GM19395 (cell line): ENCODE data around the gene YWHAE.
"Not testable (repeated sequence)": the region's sequence is repeated elsewhere in the genome, so short reads cannot be mapped to it uniquely, and the experiment has no call there.

Experiments used
- ATAC-seq: cut with Tn5 transposase; IDR thresholded peaks from one replicate; pipeline ENCODE4 v1.9.1; 2021; ENCODE audit warnings: mild to moderate bottlenecking, moderate library complexity; ENCODE audit not compliant: unreplicated experiment

Gene YWHAE

DNA sequence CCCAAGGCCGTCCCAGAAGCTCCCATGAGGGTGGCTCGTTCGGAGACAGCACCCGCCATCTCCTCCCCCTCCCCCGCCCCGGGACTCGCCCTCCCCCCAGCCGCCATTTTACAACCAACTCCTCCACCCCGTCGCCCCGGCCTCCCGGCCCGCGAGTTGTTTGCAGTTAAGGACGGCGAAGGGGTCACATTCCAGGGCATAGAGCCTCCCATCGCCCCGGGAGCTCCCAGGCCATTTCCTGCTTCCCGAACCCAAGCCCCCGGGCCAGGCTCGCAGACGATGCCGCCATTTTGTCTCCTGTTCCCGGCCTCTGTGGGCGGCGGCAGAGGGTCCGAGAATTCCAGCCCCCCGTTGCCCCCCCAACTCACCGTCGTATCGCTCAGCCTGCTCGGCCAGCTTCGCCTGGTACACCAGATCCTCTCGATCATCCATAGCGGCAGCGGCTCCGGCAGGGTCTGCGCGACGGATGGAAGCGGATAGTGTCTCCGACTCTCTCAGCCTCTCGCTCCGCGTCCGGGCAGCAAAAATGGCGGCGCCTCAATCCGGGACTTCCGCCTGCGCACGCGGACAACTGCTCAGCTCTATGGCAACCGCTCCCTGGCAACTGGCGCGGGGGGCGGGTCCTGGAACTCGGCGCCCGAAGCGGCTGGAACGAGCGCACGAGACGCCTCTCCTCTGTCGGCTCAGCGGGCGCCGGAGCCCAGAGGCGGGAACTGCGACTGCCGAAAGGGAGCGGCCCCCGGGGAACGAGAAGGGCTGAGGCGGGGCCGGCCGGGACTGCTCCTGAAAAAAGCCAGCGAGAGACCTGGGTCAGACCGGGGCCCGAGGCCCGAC lies at the start of gene YWHAE:
YWHAE (minus strand) TSS at position 544 of the 834 bp plus-strand sequence; CDS start at position 432, 112 bp downstream.
- peak; percentile 78 for ATAC-seq

- no peak for ATAC-seq
Observed at GRCh38 chr17:1449412-1449967, 49.5 kb upstream of the YWHAE start.

DNA sequence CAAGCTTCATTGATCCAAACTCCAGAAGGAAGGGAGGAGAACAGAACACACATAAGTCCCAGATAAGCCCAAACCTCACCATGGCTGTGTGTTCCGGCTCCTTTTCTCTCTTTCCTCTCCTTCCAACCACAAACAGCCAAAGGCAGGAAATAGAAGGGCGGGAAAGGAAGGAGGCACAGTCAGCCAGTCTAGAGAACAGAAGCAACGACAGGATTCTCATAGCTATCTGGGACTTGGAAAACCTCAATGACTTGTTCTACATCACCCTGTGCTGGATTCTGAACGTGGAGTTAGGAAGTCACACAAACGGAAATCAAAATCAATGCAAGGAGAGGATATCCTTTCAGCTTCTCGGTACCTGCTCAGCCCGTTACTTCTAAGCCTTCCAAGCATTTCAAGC lies 47.0 kb upstream of the YWHAE start:
- ATAC-seq, result no peak

- no peak for ATAC-seq
Observed at GRCh38 chr17:1446201-1446600, 46.2 kb upstream of the YWHAE start.

GRCh38 chr17:1445695-1446094 lies 45.7 kb upstream of the YWHAE start:
- not testable (repeated sequence) for ATAC-seq

GRCh38 chr17:1442721-1443120 lies 42.7 kb upstream of the YWHAE start:
- not testable (repeated sequence) for ATAC-seq

- no peak for ATAC-seq
Observed at GRCh38 chr17:1442187-1442586, 42.2 kb upstream of the YWHAE start.

DNA sequence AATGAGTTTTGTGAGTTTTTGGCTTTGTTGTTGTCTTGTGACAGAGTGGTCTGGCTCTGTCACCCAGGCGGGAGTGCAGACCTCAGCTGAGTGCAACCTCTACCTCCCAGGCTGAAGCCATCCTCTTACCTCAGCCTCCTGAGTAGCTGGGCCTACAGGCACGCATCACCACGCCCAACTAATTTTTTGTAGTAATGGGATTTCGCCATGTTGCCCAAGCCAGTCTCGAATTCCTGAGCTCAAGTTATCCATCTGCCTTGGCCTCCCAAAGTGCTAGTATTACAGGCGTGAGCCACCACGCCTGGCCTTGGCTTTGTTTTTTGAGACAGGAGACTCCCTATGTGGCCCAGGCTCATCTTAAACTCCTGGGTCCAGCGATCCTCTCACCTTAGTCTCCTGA lies 40.9 kb upstream of the YWHAE start:
- ATAC-seq, result no peak

DNA sequence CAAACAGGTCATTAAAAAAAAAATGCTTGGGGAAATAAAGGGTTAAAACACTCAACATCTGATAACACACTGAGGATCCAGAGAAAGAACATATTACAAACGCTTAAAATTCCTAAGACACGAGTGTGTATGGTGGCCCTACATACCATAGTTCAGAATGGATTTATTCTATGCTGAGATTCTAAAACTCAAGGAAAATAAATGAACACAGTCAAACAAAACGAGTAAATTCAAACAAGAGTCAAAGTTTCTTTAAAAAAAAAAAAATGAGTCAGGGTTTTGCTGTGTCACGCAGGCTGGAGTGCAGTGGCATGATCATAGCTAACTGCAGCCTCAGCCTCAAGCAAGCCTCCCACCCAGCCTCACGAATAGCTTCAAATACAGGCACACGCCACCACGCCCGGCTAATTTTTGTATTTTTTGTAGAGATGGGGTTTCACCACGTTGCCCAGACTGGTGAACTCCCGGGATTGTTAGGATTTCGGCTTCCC lies 38.6 kb upstream of the YWHAE start:
- no peak for ATAC-seq

DNA sequence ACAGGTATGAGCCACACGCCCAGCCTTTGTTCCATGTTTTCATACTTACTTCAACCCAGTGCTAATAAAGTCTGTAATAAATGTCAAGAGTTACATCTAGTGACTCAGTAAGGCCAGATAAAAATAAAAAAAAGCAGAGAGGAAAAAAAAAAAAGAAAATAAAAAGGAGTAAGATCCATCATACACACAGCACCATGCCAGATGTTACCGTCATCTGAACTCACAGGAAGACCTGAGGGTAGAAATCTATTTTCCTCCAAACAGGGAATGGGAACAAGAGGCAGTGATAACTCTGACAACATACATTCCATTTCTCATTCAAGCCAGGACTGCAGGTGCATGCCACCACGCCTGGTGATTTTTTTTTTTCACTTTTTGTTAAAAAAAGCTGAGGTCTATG lies 35.3 kb upstream of the YWHAE start:
- no peak for ATAC-seq

- no peak for ATAC-seq
Observed at GRCh38 chr17:1434150-1434549, 34.1 kb upstream of the YWHAE start.

DNA sequence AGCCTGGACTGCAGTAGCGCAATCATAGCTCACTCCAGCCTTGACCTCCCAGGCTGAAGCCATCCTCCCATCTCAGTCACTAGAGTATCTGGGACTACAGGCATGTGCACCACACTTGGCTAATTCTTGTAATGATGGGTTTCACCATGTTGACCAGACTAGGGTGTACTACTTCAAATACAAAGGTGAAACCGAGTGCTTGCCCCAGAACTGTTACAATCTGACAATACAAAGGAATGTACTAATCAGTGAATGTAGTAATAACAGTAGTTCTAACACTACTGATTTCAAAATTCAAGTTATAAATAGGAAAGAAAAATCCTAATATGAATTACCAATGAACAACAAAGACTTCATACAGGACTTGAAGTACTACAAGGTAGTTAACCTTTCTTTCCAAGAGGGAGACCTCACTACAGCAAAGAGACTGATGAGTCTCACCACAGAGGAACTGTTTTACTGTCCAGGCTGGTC lies 31.6 kb upstream of the YWHAE start:
- no peak for ATAC-seq

DNA sequence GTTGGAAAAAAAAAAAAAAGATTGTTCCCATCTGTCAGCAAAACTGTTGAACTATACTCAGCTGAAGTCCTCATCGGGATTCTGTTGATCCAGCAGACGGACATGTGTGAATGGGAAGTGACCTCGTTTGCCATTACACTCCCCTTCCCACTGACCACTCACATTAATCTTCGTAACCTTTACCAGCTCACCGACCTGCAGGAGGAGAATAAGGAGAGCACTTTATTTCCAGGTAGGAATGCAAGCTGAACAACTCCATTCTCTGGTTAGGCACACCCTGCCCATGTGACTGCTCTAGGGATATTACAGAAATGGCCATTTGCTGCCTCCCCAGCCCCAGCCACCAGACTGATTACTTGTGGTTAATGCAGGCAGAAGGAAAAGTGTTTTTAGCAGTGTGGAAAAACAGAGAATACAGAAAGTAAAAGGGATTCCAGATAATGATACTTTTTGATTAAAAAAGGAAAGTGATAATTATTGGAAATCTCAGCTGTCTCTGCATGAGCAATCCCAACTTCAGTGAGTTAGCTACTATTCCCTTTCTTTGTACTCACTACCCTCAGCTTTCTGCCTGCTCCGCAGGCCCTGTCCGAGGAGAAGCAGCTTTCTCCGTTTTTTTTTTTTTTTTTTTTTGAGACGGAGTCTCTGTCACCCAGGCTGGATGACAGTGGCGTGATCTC lies 23.6 kb upstream of the YWHAE start:
- ATAC-seq, result no peak

GRCh38 chr17:1422885-1423284 lies 22.9 kb upstream of the YWHAE start:
- ATAC-seq, result no peak

- no peak for ATAC-seq
Observed at GRCh38 chr17:1421470-1421869, 21.4 kb upstream of the YWHAE start.

GRCh38 chr17:1420981-1421380 lies 21.0 kb upstream of the YWHAE start:
- no peak for ATAC-seq

GRCh38 chr17:1420163-1420562 lies 20.1 kb upstream of the YWHAE start:
- no peak for ATAC-seq

DNA sequence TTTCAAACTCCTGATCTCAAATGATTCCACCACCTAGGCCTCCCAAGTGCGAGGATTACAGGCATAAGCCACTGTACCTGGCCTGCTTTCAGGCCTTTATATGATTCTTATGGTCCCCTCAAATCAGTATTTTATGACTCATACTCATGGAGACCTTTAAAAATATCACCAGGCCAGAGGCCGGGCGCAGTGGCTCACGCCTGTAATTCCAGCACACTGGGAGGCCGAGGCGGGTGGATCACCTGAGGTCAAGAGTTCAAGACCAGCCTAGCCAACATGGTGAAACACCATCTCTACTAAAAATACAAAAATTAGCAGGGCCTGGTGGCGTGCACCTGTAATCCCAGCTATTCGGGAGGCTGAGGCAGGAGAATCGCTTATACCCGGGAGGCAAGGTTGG lies 18.5 kb upstream of the YWHAE start:
- not testable (repeated sequence) for ATAC-seq

- no peak for ATAC-seq
Observed at GRCh38 chr17:1416414-1416813, 16.4 kb upstream of the YWHAE start.

DNA sequence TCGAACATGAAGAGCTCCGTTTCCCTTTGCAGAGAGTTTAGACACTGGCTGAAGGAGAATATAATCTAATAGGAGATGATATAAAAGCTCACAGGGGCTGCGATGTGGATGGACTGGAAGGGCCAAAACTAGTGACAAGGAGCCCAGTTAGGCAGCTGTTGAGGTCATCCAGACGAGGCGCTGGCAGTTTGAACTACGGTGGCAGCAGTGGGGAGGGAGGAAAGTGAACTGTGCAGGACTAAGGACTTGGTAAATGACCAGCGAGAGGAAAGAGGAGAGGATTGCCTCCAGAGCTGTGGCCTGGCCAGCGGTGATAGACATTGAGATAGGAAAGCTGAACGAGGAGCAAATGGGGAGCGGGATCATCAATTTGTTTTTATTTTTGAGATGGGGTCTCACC lies 14.6 kb upstream of the YWHAE start:
- ATAC-seq, result no peak

DNA sequence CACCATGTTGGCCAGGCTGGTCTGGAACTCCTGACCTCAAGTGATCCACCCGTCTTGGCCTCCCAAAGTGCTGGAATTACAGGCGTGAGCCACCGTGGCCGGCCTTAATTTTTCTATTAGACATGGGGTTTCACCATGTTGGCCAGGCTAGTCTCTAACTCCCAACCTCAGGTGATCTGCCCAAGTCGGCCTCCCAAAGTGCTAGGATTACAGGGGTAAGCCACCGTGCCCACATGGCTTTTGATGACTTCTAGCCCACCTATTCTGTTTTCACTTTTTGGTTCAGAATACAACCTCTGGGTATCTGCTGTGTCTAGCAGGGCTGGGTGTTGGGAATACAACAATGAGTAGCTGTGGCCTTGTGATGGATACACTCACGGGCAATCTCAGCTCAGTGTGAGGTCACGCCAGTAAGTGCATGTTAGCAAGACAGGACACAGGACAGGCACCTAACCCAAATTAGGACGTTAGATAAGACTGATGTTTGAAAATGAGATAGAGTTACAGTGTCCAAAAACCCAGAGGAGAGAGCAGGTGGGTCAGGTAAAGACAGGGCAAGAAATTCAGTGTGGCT lies 14.1 kb upstream of the YWHAE start:
- ATAC-seq, result no peak
